Motor neuron (in vitro differentiated cells): Measurements from ENCODE around the gene RFPL3. TPM values are rescaled to one million over a fixed set of nuclear protein-coding genes. Genes with fewer than 3 reads are reported as not detected.
"Not testable (repeated sequence)": the region's sequence is repeated elsewhere in the genome, so short reads cannot be mapped to it uniquely, and the experiment has no call there.

Source experiments
- ATAC-seq, 8 experiments: fragments of 200-7000 bp; cut with Tn5 transposase; replicated peaks in 6 of 8; 2 replicates each; pipeline ENCODE4 v1.8.0; 2021; ENCODE audit warnings: mild to moderate bottlenecking in 8 of 8, moderate library complexity in 8 of 8
- H3K27ac ChIP-seq, 2 donors: fragments of 250-450 bp; sonication (Bioruptor Pico); 2 replicates each; pipeline ENCODE4 v1.9.0; 2021; ENCODE audit warnings: antibody characterized with exemption in 2 of 2, mild to moderate bottlenecking in 2 of 2, moderate library complexity in 1 of 2
- H3K4me1 ChIP-seq, 2 donors: fragments of 250-450 bp; sonication (Bioruptor Pico); replicated peaks in 1 of 2; 2 replicates each; pipeline ENCODE4 v1.6.1; 2021; ENCODE audit warnings: antibody characterized with exemption in 2 of 2, mild to moderate bottlenecking in 2 of 2, moderate library complexity in 1 of 2
- H3K4me3 ChIP-seq, 5 donors: fragments of 250-450 bp; sonication (Bioruptor Pico); 2 replicates each; pipeline ENCODE4 v1.9.0; 2021; ENCODE audit warnings: antibody characterized with exemption in 5 of 5, mild to moderate bottlenecking in 5 of 5, moderate library complexity in 4 of 5
- WGBS, 10 experiments: fragments of 450-650 bp; shearing (Covaris generic); methylation state at CpG; one replicate each; pipeline ENCODE4 v1.0.0; 2022; 5-methylcytosine and 5-hydroxymethylcytosine counted together
- in situ Hi-C, 9 experiments: fragments of 400-800 bp; cut with MboI; loops; one replicate each; pipeline ENCODE4 v1.15.0; 2021; ENCODE audit warnings: low sequenced_read_pairs in 9 of 9, low pct_unique_long_range_greater_than_20kb in 2 of 9; ENCODE audit not compliant: unreplicated experiment in 9 of 9
- total RNA-seq, 8 experiments: library from RNA; unstranded; fragments of 300-600 nt; gene quantifications; 2 replicates each; pipeline versions ENCODE4 v1.2.3 to v1.2.4, GENCODE V29; 2022

RFPL3 gene
- total RNA-seq, 8 experiments from 2014 or later, result 0.24 to 0.31 TPM; not detected in 6

- no peak for ATAC-seq
- peaks cover 28 to 33% of the 10 kb centered on the region in 2 donors for H3K4me1 ChIP-seq
- no peak overlapping the region for H3K4me3 ChIP-seq
- in situ Hi-C loops, result no loop called here
- H3K27ac ChIP-seq, result no peak overlapping the region
- 30 to 97% (median 80%) methylated on average over 1 to 6 of the region's 13 CpGs; no CpG with 5 or more reads in 4 of the 10 experiments for WGBS, 10 experiments
These were observed 23.7 kb upstream of the RFPL3 start for GRCh38 chr22:32333769-32334659.

GRCh38 chr22:32334660-32335365 lies 22.9 kb upstream of the RFPL3 start:
- ATAC-seq, result no peak
- H3K4me3 ChIP-seq, result no peak overlapping the region
- 0 to 100% (median 80%) methylated on average over 1 to 8 of the region's 17 CpGs; no CpG with 5 or more reads in 1 of the 10 experiments for WGBS, 10 experiments
- in situ Hi-C loops, result no loop called here
- no peak overlapping the region for H3K27ac ChIP-seq
- peaks cover 28 to 33% of the 10 kb centered on the region in 2 donors for H3K4me1 ChIP-seq

- no peak overlapping the region for H3K27ac ChIP-seq
- peaks cover 31 to 33% of the 10 kb centered on the region in 2 donors for H3K4me1 ChIP-seq
- ATAC-seq, result no peak
- 40 to 80% methylated on average over 1 of the region's 10 CpGs; no CpG with 5 or more reads in 8 of the 10 experiments for WGBS, 10 experiments
- in situ Hi-C loops, result no loop called here
- no peak overlapping the region for H3K4me3 ChIP-seq
These were observed 22.2 kb upstream of the RFPL3 start for GRCh38 chr22:32335471-32335870.

GRCh38 chr22:32336121-32336603 lies 21.5 kb upstream of the RFPL3 start:
- WGBS, 10 experiments, result 23 to 55% (median 43%) methylated on average over 2 to 12 of the region's 13 CpGs; no CpG with 5 or more reads in 4 of the 10 experiments
- peak overlapping the region in 1 of 2 donors; percentile 59 for H3K27ac ChIP-seq
- peak in 4 of 8 experiments; percentile 20 to 57 (median 41) for ATAC-seq
- H3K4me1 ChIP-seq, result peaks cover 33% of the 10 kb centered on the region in 2 donors
- in situ Hi-C loops, result no loop called here
- H3K4me3 ChIP-seq, result no peak overlapping the region

- peak in 6 of 8 experiments; percentile 37 to 74 (median 56) for ATAC-seq
- Histone ChIP-seq H3K4me1 (peaks cover 33% of the 10 kb centered on the region in 2 donors), H3K4me3 (no peak overlapping the region), H3K27ac (peak overlapping the region; percentile 22 to 26)
- in situ Hi-C loops, result no loop called here
- 0 to 49% (median 0%) methylated on average over 1 to 8 of the region's 10 CpGs; no CpG with 5 or more reads in 3 of the 10 experiments for WGBS, 10 experiments
These were observed 20.8 kb upstream of the RFPL3 start for GRCh38 chr22:32336771-32337424.

GRCh38 chr22:32337425-32337824 lies 20.2 kb upstream of the RFPL3 start:
- in situ Hi-C loops, H3K4me3 ChIP-seq: not testable (repeated sequence)
- ATAC-seq, result peak in 3 of 8 experiments; percentile 46 to 79 (median 50)
- Histone ChIP-seq H3K4me1 (peaks cover 33% of the 10 kb centered on the region in 2 donors), H3K27ac (peak overlapping the region in 1 of 2 donors; percentile 26)
- WGBS, 10 experiments, result 11 to 62% (median 39%) methylated on average over 1 to 5 of the region's 6 CpGs; no CpG with 5 or more reads in 2 of the 10 experiments

GRCh38 chr22:32338757-32339156 lies 18.9 kb upstream of the RFPL3 start:
- 20 to 100% (median 94%) methylated on average over 1 to 10 of the region's 10 CpGs; no CpG with 5 or more reads in 1 of the 10 experiments for WGBS, 10 experiments
- no peak for ATAC-seq
- no peak overlapping the region for H3K27ac ChIP-seq

GRCh38 chr22:32339190-32340012 lies 18.3 kb upstream of the RFPL3 start:
- in situ Hi-C loops, result no loop called here
- WGBS, 10 experiments, result 47 to 99% (median 83%) methylated on average over 3 to 19 of the region's 23 CpGs; no CpG with 5 or more reads in 1 of the 10 experiments

More at GRCh38 chr22:32338757-32339156, 18.9 kb upstream of the RFPL3 start:
- Histone ChIP-seq H3K4me1 (peaks cover 33% of the 10 kb centered on the region in 2 donors), H3K4me3 (no peak overlapping the region)
- in situ Hi-C loops, result no loop called here

GRCh38 chr22:32340411-32340810 lies 17.3 kb upstream of the RFPL3 start:
- in situ Hi-C loops, result no loop called here
- 0 to 90% (median 50%) methylated on average over 1 to 7 of the region's 11 CpGs; no CpG with 5 or more reads in 3 of the 10 experiments for WGBS, 10 experiments
- peaks cover 26 to 33% of the 10 kb centered on the region in 2 donors for H3K4me1 ChIP-seq
- ATAC-seq, result peak in 3 of 8 experiments; percentile 15 to 33 (median 24)
- H3K4me3 ChIP-seq, result no peak overlapping the region
- H3K27ac ChIP-seq, result no peak overlapping the region

More at GRCh38 chr22:32339190-32340012, 18.3 kb upstream of the RFPL3 start:
- Histone ChIP-seq H3K4me1 (peaks cover 32 to 33% of the 10 kb centered on the region in 2 donors), H3K4me3 (no peak overlapping the region), H3K27ac (no peak overlapping the region)
- no peak for ATAC-seq

- no peak overlapping the region for H3K27ac ChIP-seq
- peaks cover 19 to 26% of the 10 kb centered on the region in 2 donors for H3K4me1 ChIP-seq
- peak in 3 of 8 experiments; percentile 30 to 45 (median 35) for ATAC-seq
- WGBS, 10 experiments, result 20 to 80% (median 47%) methylated on average over 1 to 10 of the region's 13 CpGs; no CpG with 5 or more reads in 3 of the 10 experiments
- in situ Hi-C loops, result no loop called here
- H3K4me3 ChIP-seq, result no peak overlapping the region
These were observed 16.4 kb upstream of the RFPL3 start for GRCh38 chr22:32341122-32341740.

- Histone ChIP-seq H3K4me3 (no peak overlapping the region), H3K27ac (no peak overlapping the region), H3K4me1 (peaks cover 4 to 9% of the 10 kb centered on the region in 2 donors)
- 0 to 100% (median 93%) methylated on average over 1 to 2 of the region's 2 CpGs; no CpG with 5 or more reads in 1 of the 10 experiments for WGBS, 10 experiments
- no peak for ATAC-seq
- in situ Hi-C loops, result no loop called here
These were observed 14.7 kb upstream of the RFPL3 start for GRCh38 chr22:32342977-32343376.
